ENCODE results near the gene SEC14L3. TPM values are rescaled to one million over a fixed set of nuclear protein-coding genes. Genes with fewer than 3 reads are reported as not detected.
A peak's percentile ranks its signal among the peaks of the same experiment; 100 is the strongest.

SEC14L3 gene
- total RNA-seq, 2 donors from 2014 or later: not detected

GRCh38 chr22:30506507-30506968, 34.7 kb upstream of the SEC14L3 start:
- 50 to 62% methylated on average over 6 to 8 of the region's 8 CpGs for WGBS, 2 donors
- no peak overlapping the region for H3K4me3 ChIP-seq
- peaks cover 7% of the 10 kb centered on the region for H3K4me1 ChIP-seq
- no peak for ATAC-seq
- no peaks in the 10 kb centered on the region for H3K9me3 ChIP-seq
- intact Hi-C loops (cut with DNase I): no loop called here
- peaks cover 0 to 8% of the 10 kb centered on the region in 2 donors for H3K27me3 ChIP-seq
- H3K27ac ChIP-seq: no peak overlapping the region
- TF ChIP-seq CTCF (IDR thresholded peaks at IDR 0.05) (no peak), POLR2A (IDR thresholded peaks at IDR 0.05) (no peak)
- H3K36me3 ChIP-seq (replicated peaks in 1 of 2; ENCODE audit: insufficient read depth in 1 of 2, low read depth in 2 of 2): no peaks in the 10 kb centered on the region
- peak in 2 of 4 donors; percentile 41 to 52 for DNase-seq

- no peak for ATAC-seq
- TF ChIP-seq CTCF (IDR thresholded peaks at IDR 0.05) (no peak), POLR2A (IDR thresholded peaks at IDR 0.05) (no peak)
- Histone ChIP-seq H3K27me3 (peaks cover 0 to 8% of the 10 kb centered on the region in 2 donors), H3K4me1 (peaks cover 7% of the 10 kb centered on the region), H3K4me3 (no peak overlapping the region), H3K27ac (no peak overlapping the region), H3K36me3 (replicated peaks in 1 of 2; ENCODE audit: insufficient read depth in 1 of 2, low read depth in 2 of 2) (no peaks in the 10 kb centered on the region), H3K9me3 (no peaks in the 10 kb centered on the region)
- intact Hi-C loops (cut with DNase I): no loop called here
- WGBS, 2 donors: 73 to 83% methylated on average over 12 of the region's 12 CpGs
- DNase-seq: no peak
Observed at GRCh38 chr22:30503551-30503950, 31.7 kb upstream of the SEC14L3 start.

- intact Hi-C loops (cut with DNase I): no loop called here
- Histone ChIP-seq H3K27ac (no peak overlapping the region), H3K4me1 (peaks cover 7% of the 10 kb centered on the region), H3K9me3 (no peaks in the 10 kb centered on the region), H3K27me3 (peaks cover 0 to 8% of the 10 kb centered on the region in 2 donors), H3K36me3 (replicated peaks in 1 of 2; ENCODE audit: insufficient read depth in 1 of 2, low read depth in 2 of 2) (no peaks in the 10 kb centered on the region), H3K4me3 (no peak overlapping the region)
- no peak for DNase-seq
- 72 to 79% methylated on average over 1 to 3 of the region's 3 CpGs for WGBS, 2 donors
- no peak for TF ChIP-seq CTCF (IDR thresholded peaks at IDR 0.05)
- TF ChIP-seq POLR2A (IDR thresholded peaks at IDR 0.05): no peak
- no peak for ATAC-seq
Observed at GRCh38 chr22:30502911-30503310, 31.1 kb upstream of the SEC14L3 start.

GRCh38 chr22:30502153-30502552, 30.3 kb upstream of the SEC14L3 start:
- no peaks in the 10 kb centered on the region for H3K9me3 ChIP-seq
- TF ChIP-seq POLR2A (IDR thresholded peaks at IDR 0.05) (no peak), CTCF (IDR thresholded peaks at IDR 0.05) (no peak)
- intact Hi-C loops (cut with DNase I): no loop called here
- 76% methylated on average over 4 of the region's 4 CpGs for WGBS, 2 donors
- no peaks in the 10 kb centered on the region for H3K36me3 ChIP-seq (replicated peaks in 1 of 2; ENCODE audit: insufficient read depth in 1 of 2, low read depth in 2 of 2)
- DNase-seq (no peak), ATAC-seq (no peak)
- H3K27me3 ChIP-seq: peaks cover 0 to 8% of the 10 kb centered on the region in 2 donors
- H3K27ac ChIP-seq: no peak overlapping the region
- no peak overlapping the region for H3K4me3 ChIP-seq
- peaks cover 7% of the 10 kb centered on the region for H3K4me1 ChIP-seq

- Histone ChIP-seq H3K27me3 (peaks cover 0 to 7% of the 10 kb centered on the region in 2 donors), H3K4me1 (peaks cover 6% of the 10 kb centered on the region), H3K9me3 (no peaks in the 10 kb centered on the region), H3K27ac (no peak overlapping the region), H3K4me3 (no peak overlapping the region), H3K36me3 (replicated peaks in 1 of 2; ENCODE audit: insufficient read depth in 1 of 2, low read depth in 2 of 2) (no peaks in the 10 kb centered on the region)
- ATAC-seq (no peak), DNase-seq (no peak)
- TF ChIP-seq CTCF (IDR thresholded peaks at IDR 0.05): no peak
- TF ChIP-seq POLR2A (IDR thresholded peaks at IDR 0.05): no peak
- 69 to 75% methylated on average over 6 of the region's 6 CpGs for WGBS, 2 donors
- intact Hi-C loops (cut with DNase I): no loop called here
Observed at GRCh38 chr22:30500628-30501027, 28.8 kb upstream of the SEC14L3 start.
